ENCODE measurements around the gene CXXC4. TPM values are rescaled to one million over a fixed set of nuclear protein-coding genes. Genes with fewer than 3 reads are reported as not detected.

CXXC4 gene
- total RNA-seq, 1 experiment from 2014 or later, result 0.54 TPM

- BruUV-seq (replicated peaks), result no TSS peak
- no peak overlapping the region for H3K4me3 ChIP-seq (replicated peaks in 1 of 2; ENCODE audit: low read depth in 1 of 2, low read length in 2 of 2)
- CTCF ChIA-PET, result no interaction called here
- H3K27ac ChIP-seq (ENCODE audit: low read depth, low read length), result no peak overlapping the region
- no peaks in the 10 kb centered on the region for H3K27me3 ChIP-seq (ENCODE audit: insufficient read depth, low read length)
- H2AFZ ChIP-seq (ENCODE audit: low read depth, low read length, poor library complexity, severe bottlenecking), result no peak overlapping the region
- H3K9ac ChIP-seq (ENCODE audit: low read length), result no peak overlapping the region
- TF ChIP-seq CEBPB (IDR thresholded peaks at IDR 0.05; ENCODE audit: low read depth) (no peak), ZFX (IDR thresholded peaks at IDR 0.05) (no peak), ZBTB33 (IDR thresholded peaks at IDR 0.05; ENCODE audit: extremely low read depth, insufficient replicate concordance, low read length) (no peak), FOSL1 (IDR thresholded peaks at IDR 0.05; ENCODE audit: low read depth) (no peak), JUND (IDR thresholded peaks at IDR 0.05) (no peak), CBX3 (IDR thresholded peaks at IDR 0.05; ENCODE audit: low read depth) (no peak), MAX (IDR thresholded peaks at IDR 0.05) (no peak), ATF3 (IDR thresholded peaks at IDR 0.05) (no peak), SIN3A (IDR thresholded peaks at IDR 0.05; ENCODE audit: low read depth) (no peak), SP1 (IDR thresholded peaks at IDR 0.05; ENCODE audit: low read depth) (no peak), YY1 (IDR thresholded peaks at IDR 0.05; ENCODE audit: extremely low read depth, insufficient replicate concordance, low read depth, low read length) (no peak)
- H3K79me2 ChIP-seq (ENCODE audit: insufficient read depth, low read length), result no peaks in the 10 kb centered on the region
- intact Hi-C loops (cut with micrococcal nuclease), result no loop called here
- H3K9me3 ChIP-seq (ENCODE audit: control insufficient read depth in 1 of 2, insufficient read depth in 1 of 2, low read depth in 1 of 2, low read length in 2 of 2), result no peaks in the 10 kb centered on the region
- H4K20me1 ChIP-seq (ENCODE audit: insufficient read depth), result no peaks in the 10 kb centered on the region
- no peak for DNase-seq (ENCODE audit: low read depth, low spot score)
- H3K4me2 ChIP-seq (ENCODE audit: low read length), result no peak overlapping the region
- H3K4me1 ChIP-seq (ENCODE audit: control insufficient read depth in 1 of 2, insufficient read depth in 2 of 2, low read length in 2 of 2), result peaks cover 0 to 8% of the 10 kb centered on the region in 2 experiments; a peak in 1 of 4 replicates
- ATAC-seq, result no peak
- RAD21 ChIA-PET (ENCODE audit: low non-redundant PET in 1 of 2, low total read pairs in 2 of 2, uncharacterized antibody in 2 of 2, unreplicated experiment in 2 of 2), result no interaction called here
- no peaks in the 10 kb centered on the region for H3K36me3 ChIP-seq (ENCODE audit: control insufficient read depth in 1 of 2, insufficient read depth in 2 of 2, low read length in 2 of 2)
- POLR2A ChIA-PET, result no interaction called here
- H3K9me2 ChIP-seq (ENCODE audit: insufficient read depth), result peaks cover 3% of the 10 kb centered on the region; the same call in 1 of the 2 replicates
Measured at GRCh38 chr4:104420766-104421165, 73.9 kb downstream of the CXXC4 start.

Data from HCT116 (cell line).